H9 (cell line): ENCODE measurements around the gene CCDC190. TPM values are rescaled to one million over a fixed set of nuclear protein-coding genes. Genes with fewer than 3 reads are reported as not detected.

Source experiments
- DNase-seq: peaks from one replicate; pipeline ENCODE4 v3.0.0-alpha.2; 2017
- H2AFZ ChIP-seq: one replicate; pipeline ENCODE4 v1.6.1; 2013; ENCODE audit warnings: mild to moderate bottlenecking, low read length, control low read depth, moderate library complexity
- H2AK5ac ChIP-seq: 2 replicates; pipeline ENCODE4 v1.6.1; 2013; ENCODE audit warnings: low read length, control low read depth, mixed read lengths; ENCODE audit not compliant: insufficient read length
- H2BK120ac ChIP-seq: one replicate; pipeline ENCODE4 v1.6.1; 2013; ENCODE audit warnings: low read depth, mild to moderate bottlenecking, low read length, control low read depth, inconsistent platforms; ENCODE audit not compliant: poor library complexity, severe bottlenecking
- H2BK12ac ChIP-seq: 2 replicates; pipeline ENCODE4 v1.6.1; 2013; ENCODE audit warnings: low read length, control low read depth, mixed read lengths, low read depth; ENCODE audit not compliant: insufficient read length
- H2BK15ac ChIP-seq: 2 replicates; pipeline ENCODE4 v1.6.1; 2013; ENCODE audit warnings: low read depth, low read length, control low read depth
- H2BK20ac ChIP-seq: one replicate; pipeline ENCODE4 v1.6.1; 2013; ENCODE audit warnings: low read depth, mild to moderate bottlenecking, low read length, control low read depth, inconsistent platforms; ENCODE audit not compliant: poor library complexity, severe bottlenecking
- H2BK5ac ChIP-seq: 2 replicates; pipeline ENCODE4 v1.6.1; 2013; ENCODE audit warnings: low read length, control low read depth, mixed read lengths; ENCODE audit not compliant: insufficient read length
- H3K14ac ChIP-seq: 2 replicates; pipeline ENCODE4 v1.6.1; 2013; ENCODE audit warnings: low read length, control low read depth; ENCODE audit not compliant: insufficient read depth
- H3K18ac ChIP-seq: 2 replicates; pipeline ENCODE4 v1.6.1; 2013; ENCODE audit warnings: low read depth, mild to moderate bottlenecking, mixed read lengths, low read length, control low read depth; ENCODE audit not compliant: insufficient read length
- H3K23ac ChIP-seq: 2 replicates; pipeline ENCODE4 v1.6.1; 2013; ENCODE audit warnings: low read length, control low read depth, mixed read lengths, low read depth; ENCODE audit not compliant: insufficient read length
- H3K23me2 ChIP-seq: 2 replicates; pipeline ENCODE4 v1.6.1; 2013; ENCODE audit warnings: low read depth, mild to moderate bottlenecking, mixed read lengths, low read length, control low read depth; ENCODE audit not compliant: insufficient read length, poor library complexity, severe bottlenecking
- H3K27ac ChIP-seq: 2 replicates; pipeline ENCODE4 v1.5.1; 2013; ENCODE audit warnings: low read length, control low read depth, mixed read lengths, low read depth; ENCODE audit not compliant: insufficient read length
- H3K27me3 ChIP-seq: 2 replicates; pipeline ENCODE4 v1.6.1; 2013; ENCODE audit warnings: low read length, control low read depth, inconsistent platforms; ENCODE audit not compliant: insufficient read depth
- H3K4ac ChIP-seq: 2 replicates; pipeline ENCODE4 v1.6.1; 2013; ENCODE audit warnings: low read depth, mild to moderate bottlenecking, control low read depth, inconsistent platforms, low read length, moderate library complexity
- H3K4me1 ChIP-seq: 2 replicates; pipeline ENCODE4 v1.6.1; 2013; ENCODE audit warnings: low read length, control low read depth, inconsistent platforms; ENCODE audit not compliant: insufficient read depth
- H3K4me2 ChIP-seq: 2 replicates; pipeline ENCODE4 v1.6.1; 2013; ENCODE audit warnings: low read length, control low read depth, mixed read lengths; ENCODE audit not compliant: insufficient read length, insufficient read depth
- H3K56ac ChIP-seq: 2 replicates; pipeline ENCODE4 v1.6.1; 2013; ENCODE audit warnings: low read depth, mild to moderate bottlenecking, mixed read lengths, low read length, control low read depth; ENCODE audit not compliant: insufficient read length
- H3K79me1 ChIP-seq: 2 replicates; pipeline ENCODE4 v1.6.1; 2013; ENCODE audit warnings: low read depth, mild to moderate bottlenecking, moderate library complexity, low read length, control low read depth, inconsistent platforms; ENCODE audit not compliant: insufficient read depth, poor library complexity, severe bottlenecking
- H3K79me2 ChIP-seq: 2 replicates; pipeline ENCODE4 v1.6.1; 2013; ENCODE audit warnings: low read length, control low read depth, inconsistent platforms; ENCODE audit not compliant: insufficient read depth
- H3K9ac ChIP-seq: 2 replicates; pipeline ENCODE4 v1.6.1; 2013; ENCODE audit warnings: low read length, control low read depth, mixed read lengths; ENCODE audit not compliant: insufficient read length; ENCODE audit errors: extremely low read depth
- H3K9me3 ChIP-seq: one replicate; pipeline ENCODE4 v1.6.1; 2013; ENCODE audit warnings: low read depth, low read length, inconsistent platforms; ENCODE audit not compliant: control insufficient read depth
- H3T11ph ChIP-seq: one replicate; pipeline ENCODE4 v1.6.1; 2013; ENCODE audit warnings: mild to moderate bottlenecking, low read length, control low read depth, inconsistent platforms
- H4K20me1 ChIP-seq: one replicate; pipeline ENCODE4 v1.6.1; 2013; ENCODE audit not compliant: control insufficient read depth, insufficient read length, insufficient read depth
- H4K5ac ChIP-seq: 2 replicates; pipeline ENCODE4 v1.6.1; 2013; ENCODE audit warnings: low read depth, mild to moderate bottlenecking, mixed read lengths, low read length, control low read depth; ENCODE audit not compliant: insufficient read length
- H4K8ac ChIP-seq: replicated peaks from 2 replicates; pipeline ENCODE4 v1.6.1; 2013; ENCODE audit warnings: low read length, control low read depth, mixed read lengths, low read depth; ENCODE audit not compliant: insufficient read length
- H4K91ac ChIP-seq: 2 replicates; pipeline ENCODE4 v1.6.1; 2013; ENCODE audit warnings: low read depth, mild to moderate bottlenecking, moderate library complexity, mixed read lengths, low read length, control low read depth; ENCODE audit not compliant: insufficient read length
- H3K27ac Mint-ChIP-seq, 3 experiments: 2 replicates in 2 of 3; 3 replicates in 1 of 3; pipeline ENCODE4 v1.8.0; 2020 to 2021; ENCODE audit warnings: mixed read lengths in 3 of 3, mild to moderate bottlenecking in 1 of 3, moderate library complexity in 1 of 3
- H3K27me3 Mint-ChIP-seq: 2 replicates; pipeline ENCODE4 v1.8.0; 2021; ENCODE audit warnings: low read depth, mild to moderate bottlenecking, moderate library complexity, mixed read lengths
- H3K36me3 Mint-ChIP-seq, 3 experiments: 2 replicates in 2 of 3; 3 replicates in 1 of 3; pipeline ENCODE4 v1.8.0; 2020 to 2021; ENCODE audit warnings: low read depth in 3 of 3, mixed read lengths in 3 of 3; ENCODE audit not compliant: insufficient read depth in 1 of 3
- H3K4me1 Mint-ChIP-seq, 2 experiments: 2 replicates each; pipeline ENCODE4 v1.8.0; 2020; ENCODE audit warnings: mixed read lengths in 2 of 2
- H3K4me3 Mint-ChIP-seq, 2 experiments: 2 replicates in 1 of 2; 3 replicates in 1 of 2; pipeline ENCODE4 v1.8.0; 2020 to 2021; ENCODE audit warnings: mild to moderate bottlenecking in 2 of 2, mixed read lengths in 2 of 2, moderate library complexity in 1 of 2
- H3K9me3 Mint-ChIP-seq, 2 experiments: 2 replicates in 1 of 2; 3 replicates in 1 of 2; pipeline ENCODE4 v1.8.0; 2020; ENCODE audit warnings: mild to moderate bottlenecking in 2 of 2, mixed read lengths in 2 of 2, moderate library complexity in 1 of 2
- WGBS: extraction: QIAGEN DNeasy Blood & Tissue Kit; methylation state at CpG from one replicate; pipeline ENCODE4 v1.1.7; 2013; ENCODE audit warnings: missing lambda C conversion rate, low lambda C conversion rate, mixed read lengths; ENCODE audit not compliant: insufficient read length; ENCODE audit errors: extremely low coverage; 5-methylcytosine and 5-hydroxymethylcytosine counted together
- total RNA-seq: library from RNA; stranded (reverse); gene quantifications from 2 replicates; pipeline ENCODE4 v1.2.1, GENCODE V29; 2021
- TF ChIP-seq, protein P1 (sequence below): fragments of 200-600 bp; sonication (generic); conservative IDR thresholded peaks from 3 replicates; pipeline ENCODE4 v1.8.0; 2021; ENCODE audit warnings: antibody characterized with exemption, mild to moderate bottlenecking

CCDC190 gene
- total RNA-seq, 1 experiment from 2014 or later: not detected

DNA sequence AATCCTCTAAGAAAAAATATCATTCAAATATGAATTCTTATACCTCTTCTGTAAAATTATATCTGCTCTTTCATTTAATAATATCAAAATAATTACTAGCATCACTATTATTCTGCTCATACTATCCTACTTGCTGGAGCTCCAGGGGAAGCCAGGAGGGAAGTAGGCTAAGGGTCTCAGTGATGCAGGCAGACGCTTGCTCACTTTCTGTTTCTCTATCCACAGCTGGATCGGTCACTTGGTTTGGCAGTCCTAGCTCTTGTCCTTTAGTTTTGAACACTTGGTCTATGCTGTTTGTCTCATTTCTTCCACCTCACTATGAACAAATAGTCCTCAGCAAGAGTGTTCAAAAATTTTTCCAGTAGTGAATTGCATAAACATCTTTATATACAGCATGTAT, 11.3 kb downstream of the CCDC190 start:
- Histone ChIP-seq H2AK5ac (no peak overlapping the region), H3K9ac (no peak overlapping the region), H3K56ac (no peak overlapping the region), H3K23ac (no peak overlapping the region), H3K4ac (no peak overlapping the region), H3K27ac (no peak overlapping the region), H2BK5ac (no peak overlapping the region), H3K4me1 (no peaks in the 10 kb centered on the region), H4K8ac (no peak overlapping the region), H3K18ac (no peak overlapping the region), H2BK20ac (no peak overlapping the region), H2AFZ (no peak overlapping the region), H3K27me3 (no peaks in the 10 kb centered on the region), H3K79me1 (no peaks in the 10 kb centered on the region), H3K9me3 (no peaks in the 10 kb centered on the region), H2BK15ac (no peak overlapping the region), H4K20me1 (no peaks in the 10 kb centered on the region), H4K5ac (no peak overlapping the region), H3K23me2 (no peaks in the 10 kb centered on the region), H4K91ac (no peak overlapping the region), H3K14ac (no peak overlapping the region), H3K79me2 (no peaks in the 10 kb centered on the region), H2BK12ac (no peak overlapping the region), H3K4me2 (no peak overlapping the region), H2BK120ac (no peak overlapping the region), H3T11ph (no peak overlapping the region)
- WGBS: no CpG with 5 or more reads among the region's 2 CpGs
- H3K36me3 Mint-ChIP-seq: no peaks in the 10 kb centered on the region
- TF ChIP-seq, protein P1, sequence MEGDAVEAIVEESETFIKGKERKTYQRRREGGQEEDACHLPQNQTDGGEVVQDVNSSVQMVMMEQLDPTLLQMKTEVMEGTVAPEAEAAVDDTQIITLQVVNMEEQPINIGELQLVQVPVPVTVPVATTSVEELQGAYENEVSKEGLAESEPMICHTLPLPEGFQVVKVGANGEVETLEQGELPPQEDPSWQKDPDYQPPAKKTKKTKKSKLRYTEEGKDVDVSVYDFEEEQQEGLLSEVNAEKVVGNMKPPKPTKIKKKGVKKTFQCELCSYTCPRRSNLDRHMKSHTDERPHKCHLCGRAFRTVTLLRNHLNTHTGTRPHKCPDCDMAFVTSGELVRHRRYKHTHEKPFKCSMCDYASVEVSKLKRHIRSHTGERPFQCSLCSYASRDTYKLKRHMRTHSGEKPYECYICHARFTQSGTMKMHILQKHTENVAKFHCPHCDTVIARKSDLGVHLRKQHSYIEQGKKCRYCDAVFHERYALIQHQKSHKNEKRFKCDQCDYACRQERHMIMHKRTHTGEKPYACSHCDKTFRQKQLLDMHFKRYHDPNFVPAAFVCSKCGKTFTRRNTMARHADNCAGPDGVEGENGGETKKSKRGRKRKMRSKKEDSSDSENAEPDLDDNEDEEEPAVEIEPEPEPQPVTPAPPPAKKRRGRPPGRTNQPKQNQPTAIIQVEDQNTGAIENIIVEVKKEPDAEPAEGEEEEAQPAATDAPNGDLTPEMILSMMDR: no peak
- H3K27ac Mint-ChIP-seq: no peak overlapping the region
- no peaks in the 10 kb centered on the region for H3K4me1 Mint-ChIP-seq
- no peak overlapping the region for H3K4me3 Mint-ChIP-seq
- H3K9me3 Mint-ChIP-seq: no peaks in the 10 kb centered on the region
- DNase-seq: no peak
- no peaks in the 10 kb centered on the region for H3K27me3 Mint-ChIP-seq
